Transverse colon (tissue), 4 donors: Measurements from ENCODE around the gene LRRC8D. TPM values are rescaled to one million over a fixed set of nuclear protein-coding genes. Genes with fewer than 3 reads are reported as not detected.

Experiments
- DNase-seq: peaks from one replicate; pipeline ENCODE4 v3.0.0-alpha.2; 2019
- H3K27ac ChIP-seq, 4 donors: fragments of 200-600 bp; sonication (generic); 2 replicates each; pipeline ENCODE4 v1.5.1; 2016 to 2018; ENCODE audit warnings: inconsistent platforms in 4 of 4
- H3K27me3 ChIP-seq: fragments of 200-600 bp; sonication (generic); 2 replicates; pipeline ENCODE4 v1.5.1; 2017; ENCODE audit warnings: inconsistent platforms
- H3K36me3 ChIP-seq, 4 donors: fragments of 200-600 bp; sonication (generic); 2 replicates each; pipeline ENCODE4 v1.5.1; 2017 to 2019; ENCODE audit warnings: inconsistent platforms in 4 of 4
- H3K4me1 ChIP-seq, 4 donors: fragments of 200-600 bp; sonication (generic); 2 replicates each; pipeline ENCODE4 v1.5.1; 2017 to 2020; ENCODE audit warnings: inconsistent platforms in 4 of 4
- H3K4me3 ChIP-seq, 4 donors: fragments of 200-600 bp; sonication (generic); 1 replicate in 1 of 4; 2 replicates in 3 of 4; pipeline versions ENCODE4 v1.5.1 to v1.6.1; 2017 to 2019; ENCODE audit warnings: inconsistent platforms in 4 of 4
- H3K9me3 ChIP-seq, 2 donors: fragments of 200-600 bp; sonication (generic); 2 replicates each; pipeline ENCODE4 v1.5.1; 2017 to 2019; ENCODE audit warnings: inconsistent platforms in 2 of 2
- EP300 ChIP-seq: sonication (generic); formaldehyde crosslinking; IDR thresholded peaks from one replicate; pipeline ENCODE4 v1.6.1; 2017; ENCODE audit warnings: antibody characterized with exemption, low read depth
- POLR2A ChIP-seq: fragments of 450-650 bp; IDR thresholded peaks from one replicate; pipeline ENCODE4 v1.6.1; 2016; ENCODE audit warnings: antibody characterized with exemption, mild to moderate bottlenecking, moderate library complexity
- POLR2AphosphoS5 ChIP-seq, 3 donors: sonication (generic); formaldehyde crosslinking; IDR thresholded peaks; one replicate each; pipeline ENCODE4 v1.6.1; 2016; ENCODE audit warnings: antibody characterized with exemption in 3 of 3
- WGBS, 2 donors: methylation state at CpG; one replicate each; pipeline ENCODE4 v1.1.5; 2018; ENCODE audit warnings: low coverage in 1 of 2; 5-methylcytosine and 5-hydroxymethylcytosine counted together
- in situ Hi-C, 4 donors: fragments of 200-750 bp; cut with MboI; loops; one replicate each; pipeline versions ENCODE4 v1.15.0 to v1.15.1; 2017; ENCODE audit warnings: low sequenced_read_pairs in 3 of 4, low pct_ligation_motif_present in 1 of 4, low pct_unique_long_range_greater_than_20kb in 1 of 4
- intact Hi-C: fragments of 100-400 bp; cut with DNase I; formaldehyde crosslinking; loops from one replicate; pipeline ENCODE4 v1.15.1; 2023; ENCODE audit warnings: low total_unique reads
- total RNA-seq, 4 donors: library from RNA; depleted of rRNA; stranded (reverse); fragments of >200 nt; gene quantifications; one replicate each; pipeline ENCODE4 v1.1.0, GENCODE V29; 2016
- TF ChIP-seq, protein P1 (sequence below), 5 experiments: fragments of 200-600 bp in 3 of 5; fragments of 450-650 bp in 2 of 5; sonication (generic) in 3 of 5; IDR thresholded peaks; 1 replicate in 2 of 5; 2 replicates in 3 of 5; pipeline ENCODE4 v1.5.1; 2016 to 2017; ENCODE audit warnings: antibody characterized with exemption in 5 of 5, inconsistent platforms in 3 of 5, mild to moderate bottlenecking in 2 of 5, moderate library complexity in 1 of 5

The LRRC8D gene
- total RNA-seq, 4 donors from 2014 or later: 8.2 to 81.5 (median 52.4) TPM

- intact Hi-C loops (no loop called here), in situ Hi-C loops (no loop called here)
- 92 to 94% methylated on average over 2 of the region's 2 CpGs for WGBS, 2 donors
- Histone ChIP-seq H3K27ac (no peak overlapping the region), H3K36me3 (peaks cover 0 to 2% (median 0%) of the 10 kb centered on the region in 4 donors), H3K9me3 (no peaks in the 10 kb centered on the region), H3K4me1 (no peaks in the 10 kb centered on the region), H3K4me3 (no peak overlapping the region), H3K27me3 (no peaks in the 10 kb centered on the region)
- TF ChIP-seq POLR2AphosphoS5 (IDR thresholded peaks at IDR 0.05) (no peak), POLR2A (no peak), EP300 (no peak)
- TF ChIP-seq, protein P1, sequence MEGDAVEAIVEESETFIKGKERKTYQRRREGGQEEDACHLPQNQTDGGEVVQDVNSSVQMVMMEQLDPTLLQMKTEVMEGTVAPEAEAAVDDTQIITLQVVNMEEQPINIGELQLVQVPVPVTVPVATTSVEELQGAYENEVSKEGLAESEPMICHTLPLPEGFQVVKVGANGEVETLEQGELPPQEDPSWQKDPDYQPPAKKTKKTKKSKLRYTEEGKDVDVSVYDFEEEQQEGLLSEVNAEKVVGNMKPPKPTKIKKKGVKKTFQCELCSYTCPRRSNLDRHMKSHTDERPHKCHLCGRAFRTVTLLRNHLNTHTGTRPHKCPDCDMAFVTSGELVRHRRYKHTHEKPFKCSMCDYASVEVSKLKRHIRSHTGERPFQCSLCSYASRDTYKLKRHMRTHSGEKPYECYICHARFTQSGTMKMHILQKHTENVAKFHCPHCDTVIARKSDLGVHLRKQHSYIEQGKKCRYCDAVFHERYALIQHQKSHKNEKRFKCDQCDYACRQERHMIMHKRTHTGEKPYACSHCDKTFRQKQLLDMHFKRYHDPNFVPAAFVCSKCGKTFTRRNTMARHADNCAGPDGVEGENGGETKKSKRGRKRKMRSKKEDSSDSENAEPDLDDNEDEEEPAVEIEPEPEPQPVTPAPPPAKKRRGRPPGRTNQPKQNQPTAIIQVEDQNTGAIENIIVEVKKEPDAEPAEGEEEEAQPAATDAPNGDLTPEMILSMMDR (IDR thresholded peaks at IDR 0.05): no peak
- no peak for DNase-seq
Measured at GRCh38 chr1:89928506-89928905, 107.7 kb downstream of the LRRC8D start.

GRCh38 chr1:89929467-89930063 is 108.7 kb downstream of the LRRC8D start:
- 96% methylated on average over 6 of the region's 6 CpGs; no CpG with 5 or more reads in 1 of the 2 donors for WGBS, 2 donors
- in situ Hi-C loops: no loop called here
- Histone ChIP-seq H3K27me3 (no peaks in the 10 kb centered on the region), H3K36me3 (no peaks in the 10 kb centered on the region), H3K27ac (no peak overlapping the region), H3K4me1 (no peaks in the 10 kb centered on the region), H3K4me3 (no peak overlapping the region), H3K9me3 (no peaks in the 10 kb centered on the region)
- intact Hi-C loops: no loop called here
- no peak for DNase-seq
- TF ChIP-seq POLR2AphosphoS5 (IDR thresholded peaks at IDR 0.05) (no peak), POLR2A (no peak), EP300 (no peak)
- TF ChIP-seq, protein P1 (IDR thresholded peaks at IDR 0.05): no peak

GRCh38 chr1:89930579-89930978 is 109.7 kb downstream of the LRRC8D start:
- no peak for TF ChIP-seq POLR2AphosphoS5 (IDR thresholded peaks at IDR 0.05)
- TF ChIP-seq POLR2A: no peak
- no peak for TF ChIP-seq EP300
- TF ChIP-seq, protein P1 (IDR thresholded peaks at IDR 0.05): no peak
- Histone ChIP-seq H3K9me3 (no peaks in the 10 kb centered on the region), H3K4me1 (no peaks in the 10 kb centered on the region), H3K36me3 (no peaks in the 10 kb centered on the region), H3K4me3 (no peak overlapping the region), H3K27me3 (no peaks in the 10 kb centered on the region), H3K27ac (no peak overlapping the region)
- no peak for DNase-seq
- in situ Hi-C loops: no loop called here
- intact Hi-C loops: no loop called here
- 76 to 80% methylated on average over 1 to 2 of the region's 2 CpGs for WGBS, 2 donors

GRCh38 chr1:89931964-89932363 is 111.1 kb downstream of the LRRC8D start:
- no peaks in the 10 kb centered on the region for H3K9me3 ChIP-seq
- no peak overlapping the region for H3K4me3 ChIP-seq
- 87 to 96% methylated on average over 4 of the region's 4 CpGs for WGBS, 2 donors
- in situ Hi-C loops: no loop called here
- H3K4me1 ChIP-seq: no peaks in the 10 kb centered on the region
- no peaks in the 10 kb centered on the region for H3K27me3 ChIP-seq
- intact Hi-C loops: no loop called here
- TF ChIP-seq, protein P1 (IDR thresholded peaks at IDR 0.05): no peak
- TF ChIP-seq POLR2A: no peak
- no peak for TF ChIP-seq EP300
- TF ChIP-seq POLR2AphosphoS5 (IDR thresholded peaks at IDR 0.05): no peak
- no peaks in the 10 kb centered on the region for H3K36me3 ChIP-seq
- no peak for DNase-seq
- H3K27ac ChIP-seq: no peak overlapping the region
